Fibroblast of skin of right biceps (primary cell): ENCODE measurements around the gene AZU1.
A peak's percentile ranks its signal among the peaks of the same experiment; 100 is the strongest.

Experiments used
- DNase-seq: peaks from one replicate; pipeline ENCODE4 v3.0.0-alpha.2; 2013

The AZU1 gene

GRCh38 chr19:797528-798414 is 29.9 kb upstream of the AZU1 start:
- DNase-seq, result peak; percentile 94

GRCh38 chr19:798415-799075 is 29.1 kb upstream of the AZU1 start:
- DNase-seq, result no peak

GRCh38 chr19:799076-799881 is 28.4 kb upstream of the AZU1 start:
- DNase-seq, result peak; percentile 58

GRCh38 chr19:800360-801029 is 27.1 kb upstream of the AZU1 start:
- DNase-seq, result no peak

- peak; percentile 27 for DNase-seq
These were observed 26.4 kb upstream of the AZU1 start for GRCh38 chr19:801030-801860.

GRCh38 chr19:801861-802497 is 25.7 kb upstream of the AZU1 start:
- no peak for DNase-seq

- peak; percentile 27 for DNase-seq
These were observed 25.0 kb upstream of the AZU1 start for GRCh38 chr19:802498-803098.

- DNase-seq, result no peak
These were observed 24.5 kb upstream of the AZU1 start for GRCh38 chr19:803099-803561.

- DNase-seq, result no peak
These were observed 23.8 kb upstream of the AZU1 start for GRCh38 chr19:803686-804418.

GRCh38 chr19:804419-805165 is 23.0 kb upstream of the AZU1 start:
- DNase-seq, result no peak

- DNase-seq, result no peak
These were observed 22.5 kb upstream of the AZU1 start for GRCh38 chr19:805166-805551.

- DNase-seq, result no peak
These were observed 21.8 kb upstream of the AZU1 start for GRCh38 chr19:805600-806550.

- no peak for DNase-seq
These were observed 20.7 kb upstream of the AZU1 start for GRCh38 chr19:806815-807421.

GRCh38 chr19:807627-808422 is 19.8 kb upstream of the AZU1 start:
- no peak for DNase-seq

- DNase-seq, result no peak
These were observed 19.2 kb upstream of the AZU1 start for GRCh38 chr19:808423-808775.

GRCh38 chr19:810077-810855 is 17.4 kb upstream of the AZU1 start:
- DNase-seq, result no peak
